NOMO-1 treated with DMSO at 0.1 percent for 48 hours (cell line): Measurements from ENCODE around the gene TDP2.
"Not testable (repeated sequence)": the region's sequence is repeated elsewhere in the genome, so short reads cannot be mapped to it uniquely, and the experiment has no call there.

Experiments
- DNase-seq: peaks from one replicate; lab custom pipeline; 2025; ENCODE audit not compliant: unreplicated experiment; lab: John Stamatoyannopoulos, UW

TDP2 gene

GRCh38 chr6:24683297-24684296 lies 16.9 kb upstream of the TDP2 start:
- no peak for DNase-seq

- DNase-seq = no peak
Observed at GRCh38 chr6:24680582-24680981, 13.9 kb upstream of the TDP2 start.

- DNase-seq = not testable (repeated sequence)
Observed at GRCh38 chr6:24678792-24679352, 12.2 kb upstream of the TDP2 start.

DNA sequence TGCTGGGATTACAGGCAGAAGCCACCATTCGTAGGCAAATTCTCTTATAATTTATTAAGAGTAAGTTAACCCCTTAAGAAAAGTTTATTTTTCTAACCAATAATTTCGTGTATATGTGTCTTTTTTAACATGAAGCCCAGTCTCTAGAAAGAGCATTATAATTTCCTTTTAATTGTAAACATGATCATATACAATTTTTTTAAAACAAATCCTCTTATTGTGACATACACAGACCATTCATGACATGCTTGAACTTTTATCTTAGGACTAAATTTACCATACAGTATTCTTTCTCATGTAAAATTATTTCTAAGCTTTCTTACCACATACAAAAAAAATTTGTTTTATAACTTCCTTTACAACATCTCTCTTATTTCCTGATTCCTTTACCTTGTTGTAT lies 6.9 kb upstream of the TDP2 start:
- no peak for DNase-seq

DNA sequence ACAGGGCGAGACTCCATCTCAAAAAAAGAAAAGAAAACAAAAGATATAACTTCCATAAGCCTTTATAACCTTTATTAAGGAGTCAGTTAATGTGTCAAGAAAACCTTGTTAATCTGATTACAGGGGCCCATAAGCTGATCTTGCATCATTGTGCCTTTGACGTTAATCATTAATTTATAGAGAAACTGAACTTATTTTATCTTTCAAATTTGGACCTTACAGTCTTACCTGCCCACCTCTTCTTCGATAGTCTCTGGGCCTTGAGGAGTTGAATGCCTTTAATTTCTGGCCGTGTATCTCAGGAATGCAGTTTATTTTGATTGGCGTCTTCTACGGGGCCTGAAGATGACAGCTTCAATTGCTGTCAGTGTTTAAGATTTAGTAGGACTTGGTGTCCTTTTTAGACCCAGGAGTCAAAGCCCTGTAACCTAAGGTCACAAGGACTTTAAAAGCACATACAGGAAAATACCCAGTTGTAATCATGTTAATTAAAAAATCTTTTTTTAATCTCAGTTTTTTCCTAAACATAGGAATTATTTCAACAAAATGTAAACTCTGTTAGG lies 6.0 kb upstream of the TDP2 start:
- DNase-seq = no peak

DNA sequence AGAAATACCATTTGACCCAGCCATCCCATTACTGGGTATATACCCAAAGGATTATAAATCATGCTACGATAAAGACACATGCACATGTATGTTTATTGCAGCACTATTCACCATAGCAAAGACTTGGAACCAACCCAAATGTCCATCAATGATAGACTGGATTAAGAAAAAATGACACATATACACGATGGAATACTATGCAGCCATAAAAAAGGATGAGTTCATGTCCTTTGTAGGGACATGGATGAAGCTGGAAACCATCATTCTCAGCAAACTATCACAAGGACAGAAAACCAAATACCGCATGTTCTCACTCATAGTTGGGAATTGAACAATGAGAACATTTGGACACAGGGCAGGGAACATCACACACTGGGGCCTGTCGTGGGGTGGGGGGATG lies 4.4 kb upstream of the TDP2 start:
- not testable (repeated sequence) for DNase-seq

DNA sequence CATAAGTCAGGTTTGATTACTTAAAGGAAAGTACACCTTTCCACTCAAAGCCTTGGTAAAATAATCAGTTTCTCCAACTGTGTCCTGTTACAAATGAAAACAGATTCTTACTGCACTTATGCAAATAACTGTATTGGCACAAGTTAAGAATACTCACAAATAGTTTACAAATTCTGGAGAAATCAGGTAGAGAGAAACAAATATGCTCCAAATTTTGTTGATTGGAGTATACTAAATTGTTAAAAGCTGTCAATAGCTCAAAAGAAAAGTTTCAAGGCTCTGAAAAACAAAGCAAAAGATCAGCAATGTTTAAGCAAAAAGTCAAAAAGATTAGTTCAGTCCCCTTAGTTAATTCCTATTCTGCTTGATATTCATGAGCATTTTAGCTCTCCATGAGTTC lies 3.8 kb upstream of the TDP2 start:
- not testable (repeated sequence) for DNase-seq

GRCh38 chr6:24668997-24669361 lies 2.3 kb upstream of the TDP2 start:
- no peak for DNase-seq

GRCh38 chr6:24668066-24668996 lies 1.6 kb upstream of the TDP2 start:
- DNase-seq = peak; percentile 99

- DNase-seq = no peak
Observed at GRCh38 chr6:24667378-24667803, 692 bp upstream of the TDP2 start.

DNA sequence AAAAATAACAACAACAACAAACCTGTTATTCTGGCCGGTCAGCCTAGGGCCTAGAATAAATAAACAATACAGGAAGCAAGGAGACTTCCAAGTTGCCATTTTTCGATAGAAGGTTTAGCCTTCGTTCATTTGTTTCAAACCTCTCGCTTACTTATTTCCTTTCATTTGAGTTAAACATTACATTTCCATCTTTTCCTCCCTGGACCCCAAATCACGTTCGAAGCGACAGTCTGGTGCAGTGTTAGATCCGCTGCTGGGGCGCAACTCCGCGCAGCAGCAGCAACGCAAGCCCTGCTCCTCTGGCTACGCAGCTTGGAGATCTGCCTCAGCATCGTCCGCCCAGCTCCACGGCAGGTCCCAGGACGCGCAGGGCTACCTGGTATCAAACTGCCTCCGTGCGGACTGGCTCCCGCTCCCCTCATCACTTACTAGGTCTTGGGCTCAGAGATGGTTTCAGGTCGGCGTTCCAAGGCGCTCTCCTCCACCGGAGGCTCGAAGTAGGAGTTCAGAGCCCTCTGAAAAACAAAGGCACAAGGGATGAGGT lies 530 bp downstream of the TDP2 start:
- no peak for DNase-seq

DNA sequence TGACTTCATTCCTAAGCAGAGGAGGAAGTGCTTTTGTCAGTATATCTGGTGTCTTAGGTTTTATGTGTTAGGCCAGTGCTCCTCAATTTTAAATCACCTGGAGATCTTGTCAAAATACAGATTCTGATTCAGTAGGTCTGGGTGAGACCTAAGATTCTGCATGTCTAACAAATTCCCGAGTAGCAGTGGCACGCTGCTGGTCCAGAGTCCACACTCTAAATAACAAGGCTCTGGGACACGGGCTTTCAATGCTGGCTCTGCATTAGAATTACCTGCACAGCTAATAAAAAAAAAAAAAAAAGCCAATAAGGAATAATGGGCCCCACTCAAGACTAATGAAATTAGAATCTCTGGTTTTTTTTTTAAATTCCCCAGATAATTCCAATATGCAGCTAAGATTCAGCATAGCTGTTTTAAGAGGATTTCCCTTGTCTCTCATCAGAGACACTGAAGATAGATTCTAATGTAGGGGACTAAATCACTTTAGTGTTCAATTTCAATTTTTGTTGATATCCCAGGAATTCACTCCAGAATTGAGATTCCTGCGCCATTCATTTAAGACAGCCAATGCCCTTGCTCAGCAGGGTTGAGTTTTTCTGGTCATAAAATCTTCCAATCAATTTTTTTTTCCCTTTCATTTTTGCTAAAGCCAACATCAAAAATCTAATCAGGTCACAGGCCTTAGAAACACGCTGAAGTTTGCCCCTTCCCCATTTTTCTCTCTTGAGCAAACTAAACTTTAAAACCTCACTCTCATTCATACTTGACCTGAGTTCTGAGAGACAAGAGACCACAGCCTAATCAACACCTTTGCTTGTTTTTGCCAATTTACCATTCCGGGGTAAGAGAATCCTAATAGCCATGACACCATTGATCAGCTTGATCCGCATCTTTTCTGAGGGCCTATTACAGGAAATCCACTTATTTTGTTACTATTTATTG lies 2.4 kb downstream of the TDP2 start:
- no peak for DNase-seq

DNA sequence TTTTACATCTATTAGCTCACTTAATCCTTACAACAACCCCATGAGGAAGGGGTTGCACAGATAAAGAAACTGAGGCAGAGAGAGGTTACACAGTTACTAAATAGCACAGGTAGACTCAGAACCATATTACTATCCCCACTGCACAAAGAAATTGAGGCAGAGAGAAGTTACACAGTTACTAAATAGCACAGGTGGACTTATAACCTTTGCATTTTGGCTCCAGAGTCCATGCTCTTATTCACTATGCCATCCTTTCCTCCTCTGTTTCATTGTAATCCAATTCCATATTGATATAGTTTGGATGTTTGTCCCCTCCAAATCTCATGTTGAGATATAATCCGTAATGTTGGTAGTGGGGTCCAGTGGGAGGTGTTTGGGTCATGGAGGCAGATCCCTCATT lies 3.5 kb downstream of the TDP2 start:
- DNase-seq = no peak

- no peak for DNase-seq
Observed at GRCh38 chr6:24662236-24662635, 4.5 kb downstream of the TDP2 start.

DNA sequence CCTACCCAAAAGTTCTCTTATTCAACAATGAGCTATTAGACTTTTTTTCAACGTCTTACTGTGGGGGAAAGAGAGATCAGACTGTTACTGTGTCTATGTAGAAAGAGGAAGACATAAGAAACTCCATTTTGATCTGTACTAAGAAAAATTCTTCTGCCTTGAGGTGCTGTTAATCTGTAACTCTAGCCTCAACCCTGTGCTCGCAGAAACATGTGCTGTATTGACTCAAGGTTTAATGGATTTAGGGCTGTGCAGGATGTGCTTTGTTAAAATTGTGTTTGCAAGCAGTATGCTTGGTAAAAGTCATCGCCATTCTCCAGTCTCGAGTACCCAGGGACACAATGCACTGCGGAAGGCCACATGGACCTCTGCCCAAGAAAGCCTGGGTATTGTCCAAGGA lies 4.9 kb downstream of the TDP2 start:
- not testable (repeated sequence) for DNase-seq

DNA sequence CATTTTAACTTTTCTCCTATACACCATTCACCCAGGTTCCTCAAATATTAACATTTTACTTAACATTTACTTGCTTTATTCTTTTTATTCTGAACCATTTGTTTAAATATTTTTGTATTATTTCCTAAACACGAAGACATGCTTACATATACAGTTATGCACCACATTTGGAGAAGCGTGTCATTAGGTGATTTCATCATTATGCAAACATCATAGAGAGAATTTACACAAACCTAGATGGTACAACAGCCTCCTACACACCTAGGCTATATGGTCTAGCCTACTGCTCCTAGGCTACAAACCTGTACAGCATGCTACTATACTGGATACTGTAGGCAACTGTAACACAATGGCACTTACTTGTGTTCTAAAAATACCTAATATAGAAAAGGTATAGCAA lies 6.6 kb downstream of the TDP2 start:
- DNase-seq = no peak

GRCh38 chr6:24659561-24659960 lies 7.1 kb downstream of the TDP2 start:
- no peak for DNase-seq

- DNase-seq = no peak
Observed at GRCh38 chr6:24658573-24659560, 7.8 kb downstream of the TDP2 start.
